Measurements from ENCODE around the gene ULBP3.
A peak's percentile ranks its signal among the peaks of the same experiment; 100 is the strongest.

Gene ULBP3

DNA sequence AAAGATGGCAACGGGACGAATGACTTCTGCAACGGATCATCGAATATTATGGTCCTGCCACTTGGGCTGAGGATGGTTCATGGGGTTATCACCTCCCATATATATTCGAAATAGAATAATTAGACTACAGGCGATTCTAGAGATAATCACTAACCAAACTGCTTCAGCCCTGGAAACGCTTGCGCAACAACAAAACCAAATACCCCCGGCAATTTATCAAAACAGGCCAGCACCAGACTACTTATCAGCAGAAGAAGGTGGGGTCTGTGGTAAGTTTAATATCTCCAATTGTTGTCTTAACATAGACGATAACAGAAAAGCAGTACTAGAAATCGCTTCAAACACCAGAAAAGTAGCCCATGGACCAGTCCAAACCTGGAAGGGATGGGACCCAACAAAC, 31.0 kb upstream of the ULBP3 start:
- Histone ChIP-seq H3K9me3 (ENCODE audit: insufficient read depth, low read depth, low read length) (no peaks in the 10 kb centered on the region), H3K23ac (ENCODE audit: low read length) (no peak overlapping the region), H3K79me2 (ENCODE audit: control insufficient read depth, insufficient read depth, low read length, poor library complexity) (no peaks in the 10 kb centered on the region), H3K4me2 (ENCODE audit: low read length) (no peak overlapping the region), H3K79me1 (ENCODE audit: low read length) (no peaks in the 10 kb centered on the region), H3K18ac (ENCODE audit: low read length) (no peak overlapping the region), H2BK5ac (ENCODE audit: low read depth, low read length, poor library complexity) (no peak overlapping the region), H2BK12ac (ENCODE audit: low read length) (no peak overlapping the region), H4K12ac (ENCODE audit: low read depth, low read length) (no peak overlapping the region), H3K4me1 (ENCODE audit: control insufficient read depth in 1 of 2, insufficient read depth in 2 of 2, low read length in 2 of 2) (no peaks in the 10 kb centered on the region), H3K4ac (ENCODE audit: low read depth, low read length) (no peak overlapping the region), H3K36me3 (ENCODE audit: control insufficient read depth in 1 of 2, insufficient read depth in 2 of 2, low read length in 2 of 2) (no peaks in the 10 kb centered on the region), H3K4me3 (ENCODE audit: low read depth, low read length) (no peak overlapping the region), H4K91ac (ENCODE audit: low read depth, low read length) (no peak overlapping the region), H3K27me3 (ENCODE audit: insufficient read depth, low read length) (no peaks in the 10 kb centered on the region), H4K8ac (ENCODE audit: low read depth, low read length) (no peak overlapping the region), H2BK120ac (ENCODE audit: insufficient read depth, low read length, poor library complexity) (no peak overlapping the region), H2AK5ac (ENCODE audit: low read length) (no peak overlapping the region), H3K27ac (ENCODE audit: low read depth, low read length) (no peak overlapping the region), H3K14ac (ENCODE audit: low read length) (no peak overlapping the region), H3K9ac (ENCODE audit: low read length) (no peak overlapping the region), H2AFZ (ENCODE audit: insufficient read depth, low read length, poor library complexity) (no peak overlapping the region)
- DNase-seq: no peak
- WGBS (ENCODE audit: extremely low coverage, insufficient coverage, insufficient read length): no CpG with 5 or more reads among the region's 11 CpGs

DNA sequence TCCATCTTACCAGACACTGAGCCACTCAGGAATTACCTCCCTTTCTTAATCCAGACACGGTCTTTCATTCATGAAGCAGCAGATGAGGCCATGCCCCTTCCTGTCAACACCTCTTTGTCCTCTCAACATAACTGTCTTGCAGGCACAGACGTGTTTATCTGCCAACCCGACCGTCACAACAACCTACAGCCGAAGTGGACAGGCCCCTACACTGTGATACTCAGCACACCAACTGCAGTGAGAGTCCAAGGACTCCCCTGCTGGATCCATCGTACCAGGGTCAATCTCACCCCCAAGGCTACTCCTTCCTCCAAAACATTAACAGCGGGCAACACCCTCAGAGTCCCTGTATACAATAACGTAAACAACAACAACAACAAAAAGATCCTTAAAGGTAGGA, 30.6 kb upstream of the ULBP3 start:
- H3K23ac ChIP-seq (ENCODE audit: low read length): peak overlapping the region; percentile 64

DNA sequence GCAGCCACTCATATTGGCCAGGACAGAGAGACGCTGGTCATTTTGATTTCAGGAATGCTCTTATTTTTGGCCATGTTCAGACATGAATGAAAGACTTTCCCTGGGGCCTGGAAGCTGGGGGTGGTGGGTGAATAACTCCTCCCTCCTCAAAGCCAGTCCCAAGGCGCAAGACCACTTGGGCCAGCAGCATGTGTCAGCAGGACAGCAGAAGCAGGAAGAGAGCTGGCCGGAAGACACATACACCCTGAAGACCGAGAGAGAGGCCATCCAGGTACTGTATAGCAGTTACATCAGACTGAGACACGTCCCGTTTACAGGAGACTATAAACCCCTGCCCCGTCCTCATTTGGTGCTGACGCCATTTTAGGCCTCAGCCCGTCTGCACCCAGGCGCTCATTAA, 29.2 kb upstream of the ULBP3 start:
- Histone ChIP-seq H3K79me2 (ENCODE audit: control insufficient read depth, insufficient read depth, low read length, poor library complexity) (no peaks in the 10 kb centered on the region), H4K8ac (ENCODE audit: low read depth, low read length) (no peak overlapping the region), H3K79me1 (ENCODE audit: low read length) (no peaks in the 10 kb centered on the region), H2AK5ac (ENCODE audit: low read length) (no peak overlapping the region), H4K91ac (ENCODE audit: low read depth, low read length) (no peak overlapping the region), H3K4me2 (ENCODE audit: low read length) (no peak overlapping the region), H4K12ac (ENCODE audit: low read depth, low read length) (no peak overlapping the region), H2BK5ac (ENCODE audit: low read depth, low read length, poor library complexity) (no peak overlapping the region), H3K4me1 (ENCODE audit: control insufficient read depth in 1 of 2, insufficient read depth in 2 of 2, low read length in 2 of 2) (no peaks in the 10 kb centered on the region), H3K23ac (ENCODE audit: low read length) (no peak overlapping the region), H3K18ac (ENCODE audit: low read length) (no peak overlapping the region), H3K9me3 (ENCODE audit: insufficient read depth, low read depth, low read length) (no peaks in the 10 kb centered on the region), H3K27ac (ENCODE audit: low read depth, low read length) (no peak overlapping the region), H3K27me3 (ENCODE audit: insufficient read depth, low read length) (no peaks in the 10 kb centered on the region), H3K9ac (ENCODE audit: low read length) (no peak overlapping the region), H3K36me3 (ENCODE audit: control insufficient read depth in 1 of 2, insufficient read depth in 2 of 2, low read length in 2 of 2) (no peaks in the 10 kb centered on the region), H2BK12ac (ENCODE audit: low read length) (no peak overlapping the region), H3K14ac (ENCODE audit: low read length) (no peak overlapping the region), H2AFZ (ENCODE audit: insufficient read depth, low read length, poor library complexity) (no peak overlapping the region), H3K4me3 (ENCODE audit: low read depth, low read length) (no peak overlapping the region), H2BK120ac (ENCODE audit: insufficient read depth, low read length, poor library complexity) (no peak overlapping the region), H3K4ac (ENCODE audit: low read depth, low read length) (no peak overlapping the region)
- WGBS (ENCODE audit: extremely low coverage, insufficient coverage, insufficient read length): no CpG with 5 or more reads among the region's 10 CpGs
- no peak for DNase-seq

More for the DNA sequence above, 30.6 kb upstream of the ULBP3 start:
- Histone ChIP-seq H3K27me3 (ENCODE audit: insufficient read depth, low read length) (no peaks in the 10 kb centered on the region), H2BK120ac (ENCODE audit: insufficient read depth, low read length, poor library complexity) (no peak overlapping the region), H3K9ac (ENCODE audit: low read length) (no peak overlapping the region), H3K18ac (ENCODE audit: low read length) (no peak overlapping the region), H4K91ac (ENCODE audit: low read depth, low read length) (no peak overlapping the region), H3K79me1 (ENCODE audit: low read length) (no peaks in the 10 kb centered on the region), H2BK12ac (ENCODE audit: low read length) (no peak overlapping the region), H3K4me3 (ENCODE audit: low read depth, low read length) (no peak overlapping the region), H3K4me2 (ENCODE audit: low read length) (no peak overlapping the region), H4K8ac (ENCODE audit: low read depth, low read length) (no peak overlapping the region), H2BK5ac (ENCODE audit: low read depth, low read length, poor library complexity) (no peak overlapping the region), H3K79me2 (ENCODE audit: control insufficient read depth, insufficient read depth, low read length, poor library complexity) (no peaks in the 10 kb centered on the region), H2AFZ (ENCODE audit: insufficient read depth, low read length, poor library complexity) (no peak overlapping the region), H3K14ac (ENCODE audit: low read length) (no peak overlapping the region), H2AK5ac (ENCODE audit: low read length) (no peak overlapping the region), H3K36me3 (ENCODE audit: control insufficient read depth in 1 of 2, insufficient read depth in 2 of 2, low read length in 2 of 2) (no peaks in the 10 kb centered on the region), H3K4me1 (ENCODE audit: control insufficient read depth in 1 of 2, insufficient read depth in 2 of 2, low read length in 2 of 2) (no peaks in the 10 kb centered on the region), H3K9me3 (ENCODE audit: insufficient read depth, low read depth, low read length) (no peaks in the 10 kb centered on the region), H3K4ac (ENCODE audit: low read depth, low read length) (no peak overlapping the region), H3K27ac (ENCODE audit: low read depth, low read length) (no peak overlapping the region), H4K12ac (ENCODE audit: low read depth, low read length) (no peak overlapping the region)
- no peak for DNase-seq
- no CpG with 5 or more reads among the region's 8 CpGs for WGBS (ENCODE audit: extremely low coverage, insufficient coverage, insufficient read length)

DNA sequence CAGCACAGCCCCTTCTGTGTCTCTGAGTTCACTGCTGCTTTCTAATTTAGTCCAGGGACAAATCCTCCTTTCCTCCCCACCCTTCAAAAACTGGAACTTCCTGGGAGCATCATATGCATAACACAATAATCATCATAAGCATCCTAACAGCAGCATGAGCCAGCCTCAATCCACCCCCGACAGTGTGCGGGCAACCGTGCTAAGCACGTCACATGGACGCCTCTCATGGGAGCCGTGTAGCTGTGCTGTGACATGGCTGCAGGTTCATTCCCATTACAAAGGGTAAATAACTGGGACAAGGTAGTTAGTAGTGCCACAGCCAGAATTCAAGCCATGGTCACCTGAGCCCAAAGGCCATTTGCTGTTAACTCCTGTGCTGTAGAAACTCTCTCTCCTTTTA, 24.5 kb upstream of the ULBP3 start:
- no peak overlapping the region for H3K27ac ChIP-seq (ENCODE audit: low read depth, low read length)
- no peak overlapping the region for H3K4me3 ChIP-seq (ENCODE audit: low read depth, low read length)
- no peaks in the 10 kb centered on the region for H3K79me2 ChIP-seq (ENCODE audit: control insufficient read depth, insufficient read depth, low read length, poor library complexity)
- no peaks in the 10 kb centered on the region for H3K9me3 ChIP-seq (ENCODE audit: insufficient read depth, low read depth, low read length)
- no peak overlapping the region for H3K4me2 ChIP-seq (ENCODE audit: low read length)
- H3K4ac ChIP-seq (ENCODE audit: low read depth, low read length): no peak overlapping the region
- H3K18ac ChIP-seq (ENCODE audit: low read length): no peak overlapping the region
- H3K9ac ChIP-seq (ENCODE audit: low read length): no peak overlapping the region
- no peak overlapping the region for H2AK5ac ChIP-seq (ENCODE audit: low read length)
- H4K12ac ChIP-seq (ENCODE audit: low read depth, low read length): no peak overlapping the region
- no peak overlapping the region for H4K8ac ChIP-seq (ENCODE audit: low read depth, low read length)
- no peaks in the 10 kb centered on the region for H3K79me1 ChIP-seq (ENCODE audit: low read length)
- H3K23ac ChIP-seq (ENCODE audit: low read length): no peak overlapping the region
- no peak overlapping the region for H2BK12ac ChIP-seq (ENCODE audit: low read length)
- WGBS (ENCODE audit: extremely low coverage, insufficient coverage, insufficient read length): no CpG with 5 or more reads among the region's 6 CpGs
- H3K4me1 ChIP-seq (ENCODE audit: control insufficient read depth in 1 of 2, insufficient read depth in 2 of 2, low read length in 2 of 2): no peaks in the 10 kb centered on the region
- no peak for DNase-seq
- H3K27me3 ChIP-seq (ENCODE audit: insufficient read depth, low read length): no peaks in the 10 kb centered on the region
- H2AFZ ChIP-seq (ENCODE audit: insufficient read depth, low read length, poor library complexity): no peak overlapping the region
- no peak overlapping the region for H4K91ac ChIP-seq (ENCODE audit: low read depth, low read length)
- H3K14ac ChIP-seq (ENCODE audit: low read length): no peak overlapping the region
- H2BK5ac ChIP-seq (ENCODE audit: low read depth, low read length, poor library complexity): no peak overlapping the region
- no peaks in the 10 kb centered on the region for H3K36me3 ChIP-seq (ENCODE audit: control insufficient read depth in 1 of 2, insufficient read depth in 2 of 2, low read length in 2 of 2)
- H2BK120ac ChIP-seq (ENCODE audit: insufficient read depth, low read length, poor library complexity): no peak overlapping the region
